GM18951 (cell line): ENCODE data around the gene PSRC1.

Source experiments
- POLR2A ChIP-seq: IDR thresholded peaks from 4 replicates; pipeline ENCODE4 v1.6.1; 2011; ENCODE audit warnings: mild to moderate bottlenecking; ENCODE audit not compliant: insufficient read length, insufficient read depth; ENCODE audit errors: extremely low read depth
- in situ Hi-C: fragments of 300-500 bp; cut with MboI; formaldehyde crosslinking; loops from one replicate; pipeline ENCODE4 v1.12.0; 2022; ENCODE audit warnings: low sequenced_read_pairs, mixed read lengths, inconsistent platforms; ENCODE audit not compliant: unreplicated experiment

PSRC1 gene

DNA sequence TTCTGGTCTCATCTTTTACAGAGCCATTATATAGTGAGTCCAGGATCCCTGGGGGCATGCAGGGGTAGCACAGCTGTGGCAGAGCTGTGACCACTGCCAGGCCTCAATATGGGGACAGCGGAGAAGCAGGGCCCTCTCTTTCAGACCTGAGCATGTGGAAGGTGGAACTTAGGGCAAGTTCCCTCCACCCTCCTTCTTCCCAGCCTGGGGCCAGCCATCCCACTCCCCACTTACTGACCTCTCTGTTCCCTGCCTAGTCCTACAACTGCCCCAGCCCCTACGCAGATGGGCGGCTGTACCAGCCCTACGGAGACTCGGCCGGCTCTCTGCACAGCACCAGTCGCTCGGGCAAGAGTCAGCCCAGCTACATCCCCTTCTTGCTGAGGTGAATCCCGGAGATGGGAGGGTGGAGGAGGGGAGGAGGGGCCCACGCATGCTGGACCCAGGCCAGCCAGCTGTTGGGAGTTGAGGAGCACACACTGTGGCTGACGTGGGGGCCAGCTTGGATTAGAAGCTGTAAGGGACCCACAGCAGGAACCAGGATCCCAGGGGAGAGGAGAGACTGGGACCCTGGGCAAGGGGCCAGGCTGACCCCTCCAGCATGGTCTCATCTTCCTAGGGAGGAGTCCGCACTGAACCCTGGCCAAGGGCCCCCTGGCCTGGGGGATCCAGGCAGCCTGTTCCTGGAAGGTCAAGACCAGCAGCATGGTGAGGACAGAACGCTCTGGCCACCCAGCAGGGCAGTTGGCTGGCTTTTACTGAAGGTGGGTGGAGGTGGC, 10.7 kb downstream of the PSRC1 start:
- no peak for TF ChIP-seq POLR2A
- in situ Hi-C loops = no loop called here

- no peak for TF ChIP-seq POLR2A
- in situ Hi-C loops = no loop called here
Observed at GRCh38 chr1:109271458-109271857, 11.5 kb downstream of the PSRC1 start.

GRCh38 chr1:109270623-109271317, 12.2 kb downstream of the PSRC1 start:
- in situ Hi-C loops = no loop called here

DNA sequence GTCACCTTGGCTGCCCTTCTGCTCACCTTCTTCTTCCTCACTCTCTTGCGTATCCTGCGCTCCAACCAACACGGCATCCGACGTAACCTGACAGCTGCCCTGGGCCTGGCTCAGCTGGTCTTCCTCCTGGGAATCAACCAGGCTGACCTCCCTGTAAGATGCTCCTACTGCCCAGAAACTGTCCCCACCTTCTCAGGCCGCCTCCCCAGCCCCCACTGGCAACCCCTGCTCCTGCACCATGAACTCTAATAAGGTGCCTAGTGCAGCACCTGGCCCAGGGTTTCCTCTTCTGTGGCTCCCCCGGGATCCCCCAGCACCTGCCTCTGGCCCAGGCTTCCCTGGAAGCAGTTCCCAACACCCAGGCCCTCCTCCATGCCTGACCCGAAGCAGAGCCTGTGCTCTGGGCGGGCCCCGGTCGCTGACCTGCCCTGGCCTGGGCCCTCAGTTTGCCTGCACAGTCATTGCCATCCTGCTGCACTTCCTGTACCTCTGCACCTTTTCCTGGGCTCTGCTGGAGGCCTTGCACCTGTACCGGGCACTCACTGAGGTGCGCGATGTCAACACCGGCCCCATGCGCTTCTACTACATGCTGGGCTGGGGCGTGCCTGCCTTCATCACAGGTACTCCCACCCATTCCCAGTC, 12.8 kb downstream of the PSRC1 start:
- in situ Hi-C loops = loop anchor here (10.0 kb wide), 1 partner anchor 265 kb away; the partner anchor contains the start of gene GPR61
- TF ChIP-seq POLR2A = no peak

More at GRCh38 chr1:109270623-109271317, 12.2 kb downstream of the PSRC1 start:
- no peak for TF ChIP-seq POLR2A

GRCh38 chr1:109269212-109269980, 13.5 kb downstream of the PSRC1 start:
- in situ Hi-C loops = loop anchor here (10.0 kb wide), 1 partner anchor 265 kb away; the partner anchor contains the start of gene GPR61
- no peak for TF ChIP-seq POLR2A

- in situ Hi-C loops = loop anchor here (10.0 kb wide), 1 partner anchor 266 kb away; the partner anchor contains the start of gene GPR61
- no peak for TF ChIP-seq POLR2A
Observed at GRCh38 chr1:109268431-109269211, 14.3 kb downstream of the PSRC1 start.

DNA sequence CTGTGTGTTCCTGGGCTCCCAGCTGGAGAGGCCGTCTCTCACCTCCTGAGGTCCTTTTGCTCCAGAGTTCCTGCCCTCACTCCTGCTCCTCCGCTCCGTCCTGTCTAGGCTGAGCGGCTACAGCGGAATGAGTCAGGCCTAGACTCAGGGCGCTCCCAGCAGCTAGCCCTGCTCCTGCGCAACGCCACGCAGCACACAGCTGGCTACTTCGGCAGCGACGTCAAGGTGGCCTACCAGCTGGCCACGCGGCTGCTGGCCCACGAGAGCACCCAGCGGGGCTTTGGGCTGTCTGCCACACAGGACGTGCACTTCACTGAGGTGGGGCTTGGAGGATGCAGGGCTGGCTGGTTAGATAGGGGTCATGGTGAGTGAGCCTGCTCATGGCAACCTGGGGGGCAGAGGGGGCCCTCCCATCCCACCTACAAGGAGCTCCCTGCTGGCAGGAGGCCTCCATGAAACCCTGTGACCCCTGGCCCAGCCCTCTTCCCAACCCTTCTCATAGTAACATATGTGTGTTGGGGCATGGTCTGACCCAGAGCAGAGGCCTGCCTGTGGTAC, 15.1 kb downstream of the PSRC1 start:
- no peak for TF ChIP-seq POLR2A
- in situ Hi-C loops = loop anchor here (10.0 kb wide), 1 partner anchor 267 kb away; the partner anchor contains the start of gene GPR61

GRCh38 chr1:109266965-109267364, 16.0 kb downstream of the PSRC1 start:
- in situ Hi-C loops = loop anchor here (10.0 kb wide), 1 partner anchor 268 kb away; the partner anchor contains the start of gene GPR61
- TF ChIP-seq POLR2A = no peak

- TF ChIP-seq POLR2A = no peak
- in situ Hi-C loops = loop anchor here (10.0 kb wide), 1 partner anchor 269 kb away; the partner anchor contains the start of gene GPR61
Observed at GRCh38 chr1:109265741-109266330, 17.1 kb downstream of the PSRC1 start.

DNA sequence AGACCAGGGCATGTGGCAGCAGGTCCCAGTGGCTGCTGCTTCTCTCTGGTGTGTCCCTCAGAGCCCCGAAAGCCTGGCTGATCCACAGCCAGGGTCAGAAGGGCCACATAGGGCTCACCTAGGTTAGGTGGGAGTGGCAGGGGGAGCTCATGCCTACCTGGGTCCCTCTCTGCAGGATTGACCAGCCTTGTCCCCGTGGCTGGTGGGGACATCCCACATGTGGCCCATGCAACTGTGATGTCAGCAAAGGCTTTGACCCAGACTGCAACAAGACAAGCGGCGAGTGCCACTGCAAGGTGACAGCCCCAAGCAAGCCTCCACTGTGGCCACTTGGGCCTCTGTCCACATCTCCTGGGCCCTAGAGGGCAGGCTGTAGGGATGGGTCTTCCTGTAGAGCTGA, 17.9 kb downstream of the PSRC1 start:
- in situ Hi-C loops = loop anchor here (10.0 kb wide), 1 partner anchor 270 kb away; the partner anchor contains the start of gene GPR61
- no peak for TF ChIP-seq POLR2A

DNA sequence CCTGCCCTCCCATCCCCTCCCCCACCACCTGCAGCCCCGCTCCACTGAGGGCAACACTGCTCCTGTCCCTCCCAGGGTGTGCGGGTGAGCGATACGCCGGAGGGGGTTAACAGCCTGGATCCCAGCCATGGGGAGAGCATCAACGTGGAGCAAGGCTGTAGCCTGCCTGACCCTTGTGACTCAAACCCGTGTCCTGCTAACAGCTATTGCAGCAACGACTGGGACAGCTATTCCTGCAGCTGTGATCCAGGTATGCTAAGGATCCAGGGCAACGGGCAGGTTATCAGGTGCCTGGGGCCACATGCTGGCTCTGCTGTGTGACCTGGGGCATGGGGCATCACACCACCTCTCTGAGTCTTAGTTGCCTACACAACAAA, 18.6 kb downstream of the PSRC1 start:
- in situ Hi-C loops = loop anchor here (10.0 kb wide), 1 partner anchor 270 kb away; the partner anchor contains the start of gene GPR61
- TF ChIP-seq POLR2A = no peak
